Measurements from ENCODE around the gene ENPP6. TPM values are rescaled to one million over a fixed set of nuclear protein-coding genes. Genes with fewer than 3 reads are reported as not detected.

Gene ENPP6
- polyA plus RNA-seq, 1 donor from 2014 or later, result not detected

GRCh38 chr4:184039963-184040383 lies 177.7 kb downstream of the ENPP6 start:
- TF ChIP-seq POLR2AphosphoS5 (IDR thresholded peaks at IDR 0.05) (no peak), CTCF (IDR thresholded peaks at IDR 0.05; ENCODE audit: poor library complexity, severe bottlenecking) (no peak), TAF1 (IDR thresholded peaks at IDR 0.05; ENCODE audit: low read depth) (no peak), SMC3 (conservative IDR thresholded peaks at IDR 0.05; ENCODE audit: poor library complexity) (no peak), MXI1 (conservative IDR thresholded peaks at IDR 0.05; ENCODE audit: poor library complexity, severe bottlenecking) (no peak), RAD21 (conservative IDR thresholded peaks at IDR 0.05) (no peak), EP300 (conservative IDR thresholded peaks at IDR 0.05; ENCODE audit: poor library complexity, severe bottlenecking) (no peak), EZH2 (IDR thresholded peaks at IDR 0.05; ENCODE audit: borderline replicate concordance, insufficient read depth, low read length, poor library complexity, severe bottlenecking) (no peak), REST (IDR thresholded peaks at IDR 0.05; ENCODE audit: borderline replicate concordance) (no peak)
- Histone ChIP-seq H3K36me3 (ENCODE audit: insufficient read depth, low read length) (no peaks in the 10 kb centered on the region), H2AFZ (ENCODE audit: low read depth, low read length) (no peak overlapping the region), H3K4me2 (ENCODE audit: low read length) (no peak overlapping the region), H3K27me3 (ENCODE audit: insufficient read depth, low read depth, low read length) (no peaks in the 10 kb centered on the region), H3K9ac (ENCODE audit: low read length) (no peak overlapping the region), H3K9me3 (ENCODE audit: low read length) (no peaks in the 10 kb centered on the region), H3K79me2 (replicated peaks; ENCODE audit: insufficient read depth, low read length) (no peaks in the 10 kb centered on the region), H3K27ac (ENCODE audit: low read length) (no peak overlapping the region), H3K4me3 (ENCODE audit: low read length) (peak overlapping the region; percentile 28), H3K9me2 (ENCODE audit: insufficient read depth, low read length) (no peaks in the 10 kb centered on the region), H4K20me1 (ENCODE audit: insufficient read depth) (no peaks in the 10 kb centered on the region), H3F3A (ENCODE audit: insufficient read depth, low read length, poor library complexity, severe bottlenecking) (no peaks in the 10 kb centered on the region)

All from neural cell (in vitro differentiated cells).